Measurements from ENCODE around the gene PALS2. TPM values are rescaled to one million over a fixed set of nuclear protein-coding genes. Genes with fewer than 3 reads are reported as not detected.

PALS2 gene
- total RNA-seq, 2 donors from 2014 or later = 13.6 to 15.1 TPM

Other genes starting within 250 kb of the PALS2 start
- 1 to 10 TPM; 6.4 to 8.6 TPM for gene GSDME, start 184.0 kb downstream of the PALS2 start, total RNA-seq